Body of pancreas (tissue), 4 donors: Measurements from ENCODE around the gene CHN2. TPM values are rescaled to one million over a fixed set of nuclear protein-coding genes. Genes with fewer than 3 reads are reported as not detected.

ENCODE experiments used
- ATAC-seq: fragments of 150-250 bp; one replicate; pipeline ENCODE4 v1.9.1; 2016
- DNase-seq, 4 donors: peaks; one replicate each; pipeline ENCODE4 v3.0.0-alpha.2; 2019
- H3K27ac ChIP-seq, 4 donors: fragments of 200-600 bp; sonication (generic); 1 replicate in 3 of 4; 2 replicates in 1 of 4; pipeline versions ENCODE4 v1.5.1 to v1.6.1; 2016 to 2019; ENCODE audit warnings: mild to moderate bottlenecking in 1 of 4, mixed read lengths in 1 of 4, moderate library complexity in 1 of 4
- H3K27me3 ChIP-seq, 2 donors: fragments of 200-600 bp; sonication (generic); one replicate each; pipeline ENCODE4 v1.6.0; 2016; ENCODE audit warnings: mild to moderate bottlenecking in 1 of 2
- H3K36me3 ChIP-seq, 2 donors: fragments of 200-600 bp; sonication (generic); replicated peaks in 1 of 2; 2 replicates each; pipeline ENCODE4 v1.5.1; 2016; ENCODE audit warnings: low read depth in 2 of 2; ENCODE audit not compliant: insufficient read depth in 1 of 2
- H3K4me1 ChIP-seq: fragments of 200-600 bp; sonication (generic); one replicate; pipeline ENCODE4 v1.6.0; 2016
- H3K4me3 ChIP-seq, 2 donors: fragments of 200-600 bp; sonication (generic); 1 replicate in 1 of 2; 2 replicates in 1 of 2; pipeline ENCODE4 v1.5.1; 2016 to 2019
- H3K9me3 ChIP-seq, 3 donors: fragments of 200-600 bp; sonication (generic); 1 replicate in 2 of 3; 2 replicates in 1 of 3; pipeline ENCODE4 v1.5.1; 2016
- CTCF ChIP-seq, 7 experiments: fragments of 450-650 bp in 4 of 7; fragments of 200-600 bp in 3 of 7; sonication (generic) in 3 of 7; IDR thresholded peaks; one replicate each; pipeline ENCODE4 v1.5.1; 2016 to 2019; ENCODE audit warnings: antibody characterized with exemption in 7 of 7
- POLR2A ChIP-seq, 3 donors: fragments of 450-650 bp; IDR thresholded peaks; one replicate each; pipeline ENCODE4 v1.6.1; 2016; ENCODE audit warnings: antibody characterized with exemption in 3 of 3, mild to moderate bottlenecking in 2 of 3
- WGBS, 2 donors: methylation state at CpG; one replicate each; pipeline ENCODE4 v1.1.5; 2017; 5-methylcytosine and 5-hydroxymethylcytosine counted together
- intact Hi-C: fragments of 100-400 bp; cut with DNase I; formaldehyde crosslinking; loops from one replicate; pipeline ENCODE4 v1.15.1; 2023
- total RNA-seq, 2 donors: library from RNA; depleted of rRNA; stranded (reverse); fragments of >200 nt; gene quantifications; one replicate each; pipeline ENCODE4 v1.1.0, GENCODE V29; 2016

CHN2 gene
- total RNA-seq, 2 donors from 2014 or later: 55.7 to 58.6 TPM

- Histone ChIP-seq H3K36me3 (no peaks in the 10 kb centered on the region), H3K4me1 (peaks cover 7% of the 10 kb centered on the region), H3K27ac (no peak overlapping the region), H3K4me3 (no peak overlapping the region), H3K9me3 (no peaks in the 10 kb centered on the region), H3K27me3 (no peaks in the 10 kb centered on the region)
- ATAC-seq (no peak), DNase-seq (no peak)
- TF ChIP-seq CTCF (IDR thresholded peaks at IDR 0.05) (no peak), POLR2A (IDR thresholded peaks at IDR 0.05) (no peak)
- 82 to 85% methylated on average over 2 of the region's 2 CpGs for WGBS, 2 donors
- intact Hi-C loops: no loop called here
These were observed 10.0 kb upstream of the CHN2 start for GRCh38 chr7:29184599-29184998.

- no peaks in the 10 kb centered on the region for H3K27me3 ChIP-seq
- peaks cover 18% of the 10 kb centered on the region for H3K4me1 ChIP-seq
- H3K36me3 ChIP-seq: no peaks in the 10 kb centered on the region
- H3K9me3 ChIP-seq: no peaks in the 10 kb centered on the region
- no peak overlapping the region for H3K27ac ChIP-seq
- no peak overlapping the region for H3K4me3 ChIP-seq
- no peak for ATAC-seq
- DNase-seq: no peak
- intact Hi-C loops: no loop called here
- no peak for TF ChIP-seq CTCF (IDR thresholded peaks at IDR 0.05)
- TF ChIP-seq POLR2A (IDR thresholded peaks at IDR 0.05): no peak
- 86 to 88% methylated on average over 6 of the region's 6 CpGs for WGBS, 2 donors
These were observed 9.0 kb upstream of the CHN2 start for GRCh38 chr7:29185613-29186012.

- peak overlapping the region; percentile 93 to 99 (median 95) for H3K27ac ChIP-seq
- TF ChIP-seq POLR2A (IDR thresholded peaks at IDR 0.05): no peak
- peak; percentile 75 to 94 (median 89) for TF ChIP-seq CTCF (IDR thresholded peaks at IDR 0.05)
- H3K4me3 ChIP-seq: no peak overlapping the region
These were observed 4.8 kb upstream of the CHN2 start for GRCh38 chr7:29189743-29190201.

GRCh38 chr7:29190349-29191045, 4.1 kb upstream of the CHN2 start:
- Histone ChIP-seq H3K27ac (peak overlapping the region; percentile 93 to 99 (median 95)), H3K4me1 (peaks cover 45% of the 10 kb centered on the region), H3K27me3 (no peaks in the 10 kb centered on the region), H3K36me3 (no peaks in the 10 kb centered on the region), H3K4me3 (no peak overlapping the region), H3K9me3 (no peaks in the 10 kb centered on the region)
- peak; percentile 75 for ATAC-seq
- TF ChIP-seq POLR2A (IDR thresholded peaks at IDR 0.05): peak in 2 of 3 donors; percentile 76 to 82
- no peak for TF ChIP-seq CTCF (IDR thresholded peaks at IDR 0.05)
- peak; percentile 76 to 85 (median 82) for DNase-seq
- intact Hi-C loops: no loop called here
- WGBS, 2 donors: 13 to 21% methylated on average over 5 of the region's 5 CpGs

More at GRCh38 chr7:29189743-29190201, 4.8 kb upstream of the CHN2 start:
- intact Hi-C loops: no loop called here
- 8 to 12% methylated on average over 7 to 16 of the region's 16 CpGs for WGBS, 2 donors
- Histone ChIP-seq H3K27me3 (no peaks in the 10 kb centered on the region), H3K36me3 (no peaks in the 10 kb centered on the region), H3K9me3 (no peaks in the 10 kb centered on the region), H3K4me1 (peaks cover 45% of the 10 kb centered on the region)
- peak; percentile 69 for ATAC-seq
- peak; percentile 80 to 88 (median 84) for DNase-seq

GRCh38 chr7:29192323-29192722, 2.3 kb upstream of the CHN2 start:
- Histone ChIP-seq H3K4me3 (no peak overlapping the region), H3K27ac (peak overlapping the region; percentile 90 to 99 (median 94)), H3K4me1 (peaks cover 52% of the 10 kb centered on the region), H3K27me3 (no peaks in the 10 kb centered on the region), H3K9me3 (no peaks in the 10 kb centered on the region), H3K36me3 (no peaks in the 10 kb centered on the region)
- DNase-seq (no peak), ATAC-seq (no peak)
- intact Hi-C loops: no loop called here
- WGBS, 2 donors: 48 to 73% methylated on average over 1 of the region's 1 CpG
- no peak for TF ChIP-seq CTCF (IDR thresholded peaks at IDR 0.05)
- no peak for TF ChIP-seq POLR2A (IDR thresholded peaks at IDR 0.05)
